Measurements from ENCODE around the gene PARVB.

PARVB gene

DNA sequence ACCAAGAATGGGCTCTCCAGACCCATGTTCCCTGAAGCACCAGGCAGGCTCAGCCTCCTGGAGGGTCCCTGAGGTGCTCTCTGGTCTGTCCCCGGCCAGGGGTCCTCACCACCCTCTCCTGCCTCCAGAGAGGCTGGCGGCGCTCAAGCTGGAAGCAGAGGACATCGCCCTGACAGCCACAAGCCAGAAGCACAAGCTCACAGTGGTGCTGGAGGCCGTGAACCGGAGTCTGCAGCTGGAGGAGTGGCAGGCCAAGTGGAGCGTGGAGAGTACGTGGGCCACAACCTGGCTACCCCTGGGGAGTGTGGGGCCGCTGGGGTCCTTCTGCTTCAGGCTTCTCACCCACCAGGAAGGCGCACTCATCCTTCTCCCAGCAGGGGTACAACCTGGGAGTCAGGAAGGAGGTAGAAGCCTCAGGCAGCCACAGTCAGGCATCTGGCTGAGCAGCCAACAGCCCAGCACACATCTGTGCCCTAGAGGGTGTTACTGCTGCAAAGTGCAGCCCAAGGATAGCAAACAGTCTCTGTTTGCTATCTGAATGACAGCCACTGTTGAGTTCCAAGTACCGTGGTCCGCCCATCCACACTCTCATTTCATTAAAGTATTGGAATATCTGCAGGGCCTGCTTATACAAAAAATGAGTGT, 165.0 kb downstream of the PARVB start:
- no peak for DNase-seq

DNA sequence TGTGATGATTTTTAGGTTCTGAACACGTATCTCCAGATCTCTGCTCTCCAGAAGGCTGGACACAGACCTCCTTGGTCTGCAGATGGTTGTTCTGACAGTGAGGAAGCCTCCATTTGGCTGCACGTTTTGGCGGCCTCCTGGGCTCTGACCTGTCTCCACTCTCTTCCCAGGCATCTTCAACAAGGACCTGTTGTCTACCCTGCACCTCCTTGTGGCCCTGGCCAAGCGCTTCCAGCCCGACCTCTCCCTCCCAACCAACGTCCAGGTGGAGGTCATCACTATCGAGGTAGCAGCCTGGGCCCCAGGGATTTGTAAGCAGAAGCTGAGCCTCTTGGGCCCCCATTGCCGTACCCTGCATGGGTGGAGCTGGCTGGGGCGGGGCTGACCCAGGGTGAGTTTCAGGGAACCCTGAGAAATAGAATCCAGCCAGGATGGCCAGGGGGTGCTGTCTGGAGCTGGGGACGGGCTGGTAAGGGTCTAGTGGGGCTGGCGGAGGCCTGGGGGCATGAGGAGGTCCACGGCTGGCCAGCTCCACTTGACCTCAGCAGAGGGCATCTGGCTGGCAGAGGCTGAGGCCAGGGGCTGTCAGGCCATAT, 166.4 kb downstream of the PARVB start:
- DNase-seq: no peak

GRCh38 chr22:44191036-44191454, 166.9 kb downstream of the PARVB start:
- no peak for DNase-seq

- no peak for DNase-seq
Observed at GRCh38 chr22:44192098-44192815, 168.2 kb downstream of the PARVB start.

GRCh38 chr22:44192816-44193534, 168.9 kb downstream of the PARVB start:
- no peak for DNase-seq

DNA sequence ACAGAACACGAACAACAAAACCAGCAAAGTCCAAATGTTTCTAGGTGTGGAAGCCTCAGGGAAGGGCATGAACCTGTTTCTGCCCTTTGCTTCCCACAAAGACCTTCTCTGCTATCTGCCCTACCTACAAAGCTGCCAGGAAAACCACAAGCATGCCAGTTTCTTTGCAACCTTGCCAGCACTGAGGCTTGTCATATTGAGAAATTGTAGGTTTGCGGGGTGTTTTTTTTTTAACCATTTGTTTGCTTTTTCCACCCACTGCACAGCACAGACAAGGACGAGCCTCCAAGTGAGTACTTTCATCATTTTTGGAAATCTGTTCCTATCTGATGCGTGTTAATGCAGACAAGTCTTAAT, 169.4 kb downstream of the PARVB start:
- no peak for DNase-seq

DNA sequence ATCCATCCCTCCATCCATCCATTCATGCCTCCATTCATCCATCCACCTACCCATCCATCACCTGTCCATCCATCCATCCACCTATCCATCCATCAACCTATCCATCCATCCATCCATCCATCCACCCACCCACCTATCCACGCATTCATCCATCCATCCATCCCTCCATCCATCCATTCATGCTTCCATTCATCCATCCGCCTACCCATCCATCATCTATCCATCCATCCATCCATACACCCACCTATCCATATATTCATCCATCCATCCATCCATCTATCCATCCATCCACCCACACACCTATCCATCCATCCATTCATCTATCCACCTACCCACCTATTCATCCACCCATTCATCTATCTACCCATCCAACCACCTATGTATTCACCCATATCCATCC, 170.5 kb downstream of the PARVB start:
- no peak for DNase-seq

GRCh38 chr22:44195189-44195871, 171.2 kb downstream of the PARVB start:
- no peak for DNase-seq

DNA sequence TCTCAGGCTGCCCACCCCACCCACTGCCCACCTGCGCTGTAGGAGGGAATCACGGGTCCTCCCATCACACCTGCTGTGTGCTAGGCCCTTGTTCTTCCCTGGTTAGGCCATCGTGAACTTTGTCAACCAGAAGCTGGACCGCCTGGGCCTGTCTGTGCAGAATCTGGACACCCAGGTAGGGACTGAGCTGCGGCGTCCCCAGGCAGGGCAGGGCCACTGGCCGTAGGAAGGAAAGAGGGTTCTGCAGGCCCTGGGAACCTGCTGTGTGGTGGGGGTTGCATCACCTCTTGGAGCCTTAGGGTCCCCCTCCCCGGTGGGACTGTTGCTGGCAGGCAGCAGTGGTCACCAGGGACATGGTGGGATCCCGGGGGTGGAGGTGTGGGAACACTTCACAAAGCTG, 172.1 kb downstream of the PARVB start:
- no peak for DNase-seq

GRCh38 chr22:44196731-44197131, 172.6 kb downstream of the PARVB start:
- no peak for DNase-seq

- no peak for DNase-seq
Observed at GRCh38 chr22:44197271-44197670, 173.2 kb downstream of the PARVB start.

- no peak for DNase-seq
Observed at GRCh38 chr22:44199164-44199563, 175.1 kb downstream of the PARVB start.

GRCh38 chr22:44199866-44200265, 175.8 kb downstream of the PARVB start:
- DNase-seq: no peak

DNA sequence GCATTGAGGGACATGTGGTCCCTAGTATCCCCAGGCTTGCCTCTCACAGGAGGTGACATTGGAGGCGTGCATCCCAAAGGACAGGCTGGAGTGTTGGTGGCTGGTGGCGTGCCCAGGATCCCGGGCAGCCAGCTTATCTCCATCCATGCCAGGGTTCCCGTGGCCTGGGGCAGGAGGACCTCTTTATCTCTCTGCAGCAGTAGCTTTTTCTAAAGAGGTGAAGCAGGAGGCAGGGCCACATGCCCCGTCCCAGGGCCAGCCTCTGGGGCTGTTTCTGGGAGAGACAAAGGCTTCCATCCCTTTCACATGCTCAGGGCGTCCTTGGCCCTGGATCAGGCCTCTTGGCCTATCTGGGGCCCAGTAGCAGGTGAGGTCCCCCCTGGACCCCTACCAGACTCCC, 176.3 kb downstream of the PARVB start:
- no peak for DNase-seq

- no peak for DNase-seq
Observed at GRCh38 chr22:44200855-44201550, 176.9 kb downstream of the PARVB start.

GRCh38 chr22:44201665-44202064, 177.6 kb downstream of the PARVB start:
- DNase-seq: no peak

- no peak for DNase-seq
Observed at GRCh38 chr22:44202261-44202789, 178.2 kb downstream of the PARVB start.

GRCh38 chr22:44203203-44203602, 179.1 kb downstream of the PARVB start:
- DNase-seq: no peak

GRCh38 chr22:44204739-44205515, 180.8 kb downstream of the PARVB start:
- no peak for DNase-seq

DNA sequence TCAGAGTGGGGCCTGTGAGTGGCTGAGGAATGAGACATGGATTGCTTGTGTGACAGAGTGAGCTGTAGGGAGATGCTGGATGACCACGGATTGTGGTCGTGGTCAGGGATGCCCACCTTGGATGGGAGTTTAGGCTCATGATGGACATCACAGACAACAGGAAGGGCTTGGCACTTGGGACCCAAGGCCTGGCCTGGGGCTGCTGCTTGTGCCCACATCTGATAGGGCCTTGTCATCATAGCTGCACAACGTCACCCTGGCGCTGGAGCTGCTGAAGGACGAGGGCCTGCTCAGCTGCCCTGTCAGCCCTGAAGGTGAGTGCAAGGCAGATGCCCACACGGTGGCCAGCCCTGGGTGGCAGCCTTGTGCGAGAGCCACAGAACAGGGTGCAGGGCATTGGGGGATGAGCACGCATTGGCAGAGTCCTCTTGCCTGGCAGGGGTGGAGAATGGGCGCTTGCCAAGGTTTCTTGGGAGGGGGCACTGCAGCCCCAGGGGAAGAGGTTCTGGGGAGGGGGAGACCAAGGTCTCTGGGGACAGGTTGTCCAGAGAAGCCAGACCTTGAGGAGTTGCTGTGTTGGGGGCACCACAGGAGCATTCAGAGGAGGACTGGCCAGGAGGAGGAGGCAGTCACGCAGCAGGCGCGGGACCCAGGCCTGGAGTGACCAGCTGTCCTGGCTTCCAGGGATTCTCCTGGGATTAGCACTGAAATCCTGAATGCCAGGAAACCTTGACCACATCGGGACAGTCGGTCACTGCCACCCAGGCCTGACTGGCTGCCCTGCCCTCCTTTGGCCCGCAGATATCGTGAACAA, 181.6 kb downstream of the PARVB start:
- DNase-seq: no peak

- no peak for DNase-seq
Observed at GRCh38 chr22:44206330-44206645, 182.2 kb downstream of the PARVB start.
